Measurements from ENCODE around the gene AKT3.

DNA sequence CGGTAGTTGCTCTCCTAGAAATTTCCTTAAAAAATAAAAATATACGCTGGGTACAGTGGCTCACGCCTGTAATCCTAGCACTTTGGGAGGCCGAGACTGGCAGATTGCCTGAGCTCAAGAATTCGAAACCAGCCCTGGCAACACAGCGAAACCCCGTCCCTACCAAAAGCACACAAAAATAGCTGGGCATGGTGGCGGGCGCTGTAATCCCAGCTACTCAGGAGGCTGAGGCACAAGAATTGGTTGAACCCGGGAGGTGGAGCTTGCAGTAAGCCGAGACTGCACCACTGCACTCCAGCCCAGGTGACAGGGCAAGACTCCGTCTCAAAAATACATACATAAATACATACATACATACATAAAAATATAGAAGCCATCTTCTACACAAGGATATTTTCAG, 262.8 kb downstream of the AKT3 start:
- TF ChIP-seq, protein P1, sequence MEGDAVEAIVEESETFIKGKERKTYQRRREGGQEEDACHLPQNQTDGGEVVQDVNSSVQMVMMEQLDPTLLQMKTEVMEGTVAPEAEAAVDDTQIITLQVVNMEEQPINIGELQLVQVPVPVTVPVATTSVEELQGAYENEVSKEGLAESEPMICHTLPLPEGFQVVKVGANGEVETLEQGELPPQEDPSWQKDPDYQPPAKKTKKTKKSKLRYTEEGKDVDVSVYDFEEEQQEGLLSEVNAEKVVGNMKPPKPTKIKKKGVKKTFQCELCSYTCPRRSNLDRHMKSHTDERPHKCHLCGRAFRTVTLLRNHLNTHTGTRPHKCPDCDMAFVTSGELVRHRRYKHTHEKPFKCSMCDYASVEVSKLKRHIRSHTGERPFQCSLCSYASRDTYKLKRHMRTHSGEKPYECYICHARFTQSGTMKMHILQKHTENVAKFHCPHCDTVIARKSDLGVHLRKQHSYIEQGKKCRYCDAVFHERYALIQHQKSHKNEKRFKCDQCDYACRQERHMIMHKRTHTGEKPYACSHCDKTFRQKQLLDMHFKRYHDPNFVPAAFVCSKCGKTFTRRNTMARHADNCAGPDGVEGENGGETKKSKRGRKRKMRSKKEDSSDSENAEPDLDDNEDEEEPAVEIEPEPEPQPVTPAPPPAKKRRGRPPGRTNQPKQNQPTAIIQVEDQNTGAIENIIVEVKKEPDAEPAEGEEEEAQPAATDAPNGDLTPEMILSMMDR (conservative IDR thresholded peaks at IDR 0.05; ENCODE audit: low read depth, low read length), result no peak
- no peak for TF ChIP-seq EZH2 (IDR thresholded peaks at IDR 0.05; ENCODE audit: low read length, unreplicated experiment)
